ENCODE measurements around the gene KIFC3. TPM values are rescaled to one million over a fixed set of nuclear protein-coding genes. Genes with fewer than 3 reads are reported as not detected.

KIFC3 gene
- total and polyA plus RNA-seq, 2 of the 8 experiments (the other 6 are each of a cell fraction or from before 2014, with no cell fraction given): 2.1 to 7.1 TPM

DNA sequence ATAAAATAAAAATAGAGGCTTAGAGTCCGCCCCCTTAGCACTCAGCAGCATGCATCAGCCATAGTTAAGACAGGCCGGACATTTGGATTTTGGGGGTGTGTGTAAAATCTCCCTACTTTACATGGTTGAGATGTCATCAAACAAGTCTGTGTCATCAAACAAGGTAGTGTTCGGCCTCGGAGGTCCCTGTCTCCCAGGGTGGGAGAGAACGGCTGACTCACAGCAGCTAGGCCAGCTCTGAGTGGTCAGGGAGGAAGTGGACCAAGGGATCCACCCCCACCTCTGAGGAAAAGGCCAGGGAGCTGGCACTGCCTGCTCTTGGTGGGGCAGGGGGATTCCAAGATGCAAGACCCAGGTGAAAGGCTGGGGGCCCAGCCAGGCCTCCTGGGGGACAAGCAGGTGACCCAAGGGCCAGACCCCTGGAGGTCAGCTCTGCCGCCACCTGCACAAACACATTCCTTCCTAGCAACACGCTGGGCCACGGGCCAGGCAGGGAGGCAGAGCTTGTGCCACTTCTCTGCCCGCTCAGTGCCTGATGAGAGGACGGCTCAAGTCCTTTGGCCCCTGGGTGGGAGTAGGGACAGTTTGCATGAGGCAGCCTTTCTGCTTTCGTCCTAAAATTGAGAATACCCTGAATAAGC lies 28.5 kb downstream of the KIFC3 start:
- H2BK12ac ChIP-seq (ENCODE audit: low read depth, low read length): no peak overlapping the region
- H3K27me3 ChIP-seq (replicated peaks in 1 of 4; ENCODE audit: control insufficient read depth in 3 of 4, extremely low read depth in 1 of 4, insufficient read depth in 3 of 4, low read length in 3 of 4): peaks cover 0 to 4% (median 1%) of the 10 kb centered on the region in 4 experiments; a peak in 3 of 7 replicates
- DNase-seq (ENCODE audit: low read depth in 1 of 2, low spot score in 2 of 2) (no peak), FAIRE-seq (no peak)
- no peak overlapping the region for H2BK120ac ChIP-seq (replicated peaks; ENCODE audit: low read depth, low read length)
- H4K8ac ChIP-seq (ENCODE audit: extremely low read depth, insufficient read depth, low read length): peak overlapping the region; percentile 59; the same call in 1 of the 2 replicates
- H3K23me2 ChIP-seq (ENCODE audit: low read depth, low read length): no peaks in the 10 kb centered on the region
- H3K9ac ChIP-seq (replicated peaks in 1 of 4; ENCODE audit: extremely low read depth in 1 of 4, low read depth in 3 of 4, low read length in 3 of 4): no peak overlapping the region
- no peak for TF ChIP-seq FOSL1 (IDR thresholded peaks at IDR 0.05; ENCODE audit: insufficient read depth, low read depth, low read length)
- no peaks in the 10 kb centered on the region for H3K79me1 ChIP-seq (ENCODE audit: low read depth, low read length)
- H3K4me3 ChIP-seq (ENCODE audit: extremely low read depth in 1 of 4, insufficient read depth in 2 of 4, low read depth in 3 of 4, low read length in 4 of 4): no peak overlapping the region
- H3K9me3 ChIP-seq (ENCODE audit: insufficient read depth in 2 of 2, low read depth in 1 of 2, low read length in 1 of 2): no peaks in the 10 kb centered on the region
- H3K27ac ChIP-seq (ENCODE audit: low read depth, low read length): no peak overlapping the region
- no peak overlapping the region for H3K4me2 ChIP-seq (ENCODE audit: insufficient read depth in 1 of 2, low read depth in 2 of 2, low read length in 2 of 2)
- H3K79me2 ChIP-seq (ENCODE audit: control insufficient read depth in 1 of 2, insufficient read depth in 2 of 2, low read length in 2 of 2): no peaks in the 10 kb centered on the region
- no peak overlapping the region for H2BK20ac ChIP-seq (ENCODE audit: low read length)
- peak overlapping the region; percentile 25 for H4K91ac ChIP-seq (replicated peaks; ENCODE audit: insufficient read length, low read length)
- H2BK5ac ChIP-seq (ENCODE audit: low read depth, low read length): no peak overlapping the region
- no peak overlapping the region for H2AFZ ChIP-seq (ENCODE audit: low read length)
- no peaks in the 10 kb centered on the region for H4K20me1 ChIP-seq (replicated peaks in 1 of 2; ENCODE audit: control insufficient read depth in 1 of 2, insufficient read depth in 2 of 2, low read length in 2 of 2)
- 0 out of 2 replicates have a peak overlapping the region, but pooled peaks have one; percentile 53 for H2AK5ac ChIP-seq (ENCODE audit: low read depth, low read length)
- no peak overlapping the region for H3K56ac ChIP-seq (replicated peaks; ENCODE audit: insufficient read length, low read depth, low read length)
- ChIA-PET CTCF (ENCODE audit: partially characterized antibody) (interaction anchor here (0.5 to 22.4 kb wide), 13 partner anchors 8 to 181 kb away, joined by 3 to 279 read pairs (median 3); partner anchors contain the start of genes KATNB1 and KIFC3), POLR2A (ENCODE audit: partially characterized antibody) (interaction anchor here (0.8 kb wide), 1 partner anchor 11 kb away, joined by 3 read pairs; no protein-coding TSS in a partner anchor)
- H3K36me3 ChIP-seq (ENCODE audit: control insufficient read depth in 2 of 4, insufficient read depth in 4 of 4, low read length in 3 of 4): no peaks in the 10 kb centered on the region
- no peak overlapping the region for H3K4ac ChIP-seq (replicated peaks; ENCODE audit: insufficient read length, low read depth, low read length)
- whole genome bisulfite sequencing, 2 experiments (ENCODE audit: extremely low coverage in 1 of 2, insufficient coverage in 1 of 2, insufficient read length in 1 of 2, insufficient replicate concordance in 2 of 2, low coverage in 1 of 2, low lambda C conversion rate in 2 of 2, missing lambda C conversion rate in 1 of 2): 89% methylated on average over 11 of the region's 11 CpGs; no CpG with 5 or more reads in 1 of the 2 experiments
- no peak overlapping the region for H3K14ac ChIP-seq (ENCODE audit: insufficient read length)
- H4K5ac ChIP-seq (ENCODE audit: insufficient read length, low read depth, low read length): no peak overlapping the region
- H3K4me1 ChIP-seq (replicated peaks in 1 of 4; ENCODE audit: control insufficient read depth in 3 of 4, insufficient read depth in 4 of 4, low read length in 3 of 4): peaks cover 6 to 19% (median 17%) of the 10 kb centered on the region in 4 experiments
- no peak overlapping the region for H2BK15ac ChIP-seq (ENCODE audit: low read length)
- no peak overlapping the region for H3K23ac ChIP-seq (ENCODE audit: insufficient read length)
- H3K18ac ChIP-seq (ENCODE audit: extremely low read depth, low read length): no peak overlapping the region; the same call in 1 of the 2 replicates
